ENCODE data around the gene TCFL5. TPM values are rescaled to one million over a fixed set of nuclear protein-coding genes. Genes with fewer than 3 reads are reported as not detected.

Gene TCFL5
- total RNA-seq, 1 experiment from 2014 or later = 19.1 TPM

DNA sequence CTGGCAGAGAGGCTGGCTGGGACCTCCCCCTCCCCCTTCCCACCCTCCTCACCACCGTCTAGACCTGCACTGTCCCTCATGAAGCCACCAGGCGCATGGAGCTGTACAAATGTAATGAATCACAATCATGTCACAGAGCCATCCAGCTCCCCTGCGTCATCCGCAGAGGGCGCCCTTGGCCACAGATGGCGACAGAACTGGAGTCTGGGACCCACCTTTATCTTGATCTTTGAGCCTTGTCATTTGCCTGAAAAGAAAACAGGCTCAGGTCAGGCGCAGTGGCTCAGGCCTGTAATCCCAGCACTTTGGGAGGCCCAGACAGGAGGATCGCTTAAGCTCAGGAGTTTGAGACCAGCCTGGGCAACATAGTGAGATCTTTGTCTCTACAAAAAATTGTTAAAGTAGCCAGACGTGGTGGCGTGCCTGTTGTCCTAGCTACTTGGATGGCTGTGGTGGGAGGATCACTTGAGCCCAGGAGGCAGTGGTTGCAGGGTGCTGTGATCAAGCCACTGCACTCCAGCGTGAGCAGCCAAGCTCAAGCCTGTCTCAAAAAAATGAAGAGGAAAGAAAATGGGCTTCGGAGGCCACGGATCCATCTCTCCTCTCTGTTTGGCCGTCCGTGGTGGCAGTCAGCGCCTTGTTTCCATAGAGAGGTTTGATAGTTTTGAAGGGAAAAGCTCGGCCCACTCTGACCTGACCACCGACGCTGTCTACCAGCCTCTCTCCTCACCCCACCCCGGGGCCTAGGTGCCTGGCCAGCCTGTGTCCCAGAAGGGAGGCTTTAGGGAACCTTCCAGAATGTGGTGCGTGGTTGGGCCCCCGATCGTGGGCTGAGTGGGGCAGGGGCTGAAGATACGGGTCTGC lies 38.6 kb downstream of the TCFL5 start:
- peak; percentile 80 for DNase-seq (ENCODE audit: low read depth)

DNA sequence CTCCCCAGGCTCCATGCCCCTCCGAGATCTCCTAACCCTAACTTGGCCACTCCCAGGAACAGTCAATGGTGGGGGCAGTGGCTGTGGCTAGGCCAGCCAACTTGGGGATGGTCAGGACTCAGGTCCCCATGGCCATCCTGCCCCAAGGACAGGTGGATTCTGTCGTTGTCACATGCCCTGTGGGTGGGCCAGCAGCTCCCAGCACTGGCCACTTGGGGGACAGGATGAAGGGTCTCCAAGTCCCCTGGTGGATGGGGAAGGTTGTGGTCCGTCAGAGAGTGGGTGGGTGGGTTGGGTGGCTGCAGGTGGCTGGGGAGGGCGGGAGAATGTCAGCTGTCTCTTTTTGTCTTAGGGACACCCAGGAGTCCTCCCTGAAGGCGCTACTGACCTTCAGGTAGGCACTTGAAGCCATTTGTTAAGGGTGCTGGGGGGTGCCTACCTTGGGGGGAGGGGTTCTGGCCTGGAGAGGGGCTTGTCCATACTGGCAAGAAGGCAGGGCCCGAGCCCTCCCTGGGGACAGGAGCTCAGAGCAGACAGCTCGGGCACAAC lies 39.3 kb downstream of the TCFL5 start:
- no peak for DNase-seq (ENCODE audit: low read depth)

DNA sequence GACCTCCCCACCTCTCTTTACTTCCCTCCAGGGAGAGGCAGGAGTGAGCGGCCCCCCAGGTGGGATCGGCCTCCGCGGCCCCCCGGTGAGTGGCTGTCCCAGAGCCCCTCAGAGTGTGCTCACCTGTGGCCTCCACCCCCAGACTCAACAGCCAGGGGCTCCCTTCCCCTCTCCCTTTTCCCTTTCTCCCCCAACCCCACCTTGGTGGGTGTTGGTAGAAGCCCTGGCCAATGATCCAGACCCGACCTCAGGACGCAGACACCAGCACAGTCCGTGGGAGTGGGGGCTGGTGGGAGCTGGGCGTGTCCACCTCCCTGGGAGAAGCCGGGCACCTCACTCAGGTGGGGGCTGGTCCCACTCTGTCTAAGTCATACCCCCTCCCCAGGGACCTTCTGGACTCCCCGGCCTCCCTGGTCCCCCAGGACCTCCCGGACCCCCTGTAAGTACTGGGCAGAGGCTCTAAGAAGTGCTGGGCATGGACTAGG lies 39.9 kb downstream of the TCFL5 start:
- DNase-seq (ENCODE audit: low read depth) = no peak

DNA sequence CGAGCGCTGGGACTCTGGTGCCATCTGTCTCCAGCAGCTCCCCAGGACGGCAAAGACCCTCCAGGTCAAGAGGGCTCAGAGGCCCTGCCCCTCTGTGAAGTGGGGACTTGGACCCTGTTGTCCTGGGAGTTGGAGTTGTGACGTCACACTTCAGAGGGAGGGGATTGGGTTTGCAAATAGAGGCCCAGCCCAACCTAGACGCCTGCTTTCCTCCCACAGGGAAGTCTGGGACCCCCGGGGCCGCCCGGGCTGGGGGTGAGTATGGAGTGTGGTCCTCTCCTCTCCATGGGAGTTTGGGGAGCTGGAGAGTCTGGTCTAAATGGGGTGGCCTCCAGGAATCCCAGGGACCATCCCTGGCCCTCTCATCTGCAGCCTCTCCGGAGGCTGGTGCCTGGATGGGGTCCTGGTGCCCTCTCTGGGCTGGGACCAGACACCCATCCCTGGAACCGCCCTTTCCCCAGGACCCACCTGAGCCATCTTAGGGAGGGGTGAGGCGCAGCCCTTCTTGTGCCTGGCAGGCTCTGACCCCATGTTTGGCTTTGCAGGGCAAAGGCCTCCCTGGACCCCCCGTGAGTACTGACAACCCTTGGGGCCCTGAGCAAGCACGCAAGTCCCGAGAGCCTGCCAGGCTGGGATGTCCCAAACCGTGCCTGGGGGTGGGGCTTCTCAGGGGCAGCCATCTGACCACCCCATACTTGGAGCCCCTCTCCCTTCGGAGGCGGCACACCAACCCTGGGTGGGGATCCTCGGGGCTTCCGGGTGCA lies 40.5 kb downstream of the TCFL5 start:
- DNase-seq (ENCODE audit: low read depth) = no peak

DNA sequence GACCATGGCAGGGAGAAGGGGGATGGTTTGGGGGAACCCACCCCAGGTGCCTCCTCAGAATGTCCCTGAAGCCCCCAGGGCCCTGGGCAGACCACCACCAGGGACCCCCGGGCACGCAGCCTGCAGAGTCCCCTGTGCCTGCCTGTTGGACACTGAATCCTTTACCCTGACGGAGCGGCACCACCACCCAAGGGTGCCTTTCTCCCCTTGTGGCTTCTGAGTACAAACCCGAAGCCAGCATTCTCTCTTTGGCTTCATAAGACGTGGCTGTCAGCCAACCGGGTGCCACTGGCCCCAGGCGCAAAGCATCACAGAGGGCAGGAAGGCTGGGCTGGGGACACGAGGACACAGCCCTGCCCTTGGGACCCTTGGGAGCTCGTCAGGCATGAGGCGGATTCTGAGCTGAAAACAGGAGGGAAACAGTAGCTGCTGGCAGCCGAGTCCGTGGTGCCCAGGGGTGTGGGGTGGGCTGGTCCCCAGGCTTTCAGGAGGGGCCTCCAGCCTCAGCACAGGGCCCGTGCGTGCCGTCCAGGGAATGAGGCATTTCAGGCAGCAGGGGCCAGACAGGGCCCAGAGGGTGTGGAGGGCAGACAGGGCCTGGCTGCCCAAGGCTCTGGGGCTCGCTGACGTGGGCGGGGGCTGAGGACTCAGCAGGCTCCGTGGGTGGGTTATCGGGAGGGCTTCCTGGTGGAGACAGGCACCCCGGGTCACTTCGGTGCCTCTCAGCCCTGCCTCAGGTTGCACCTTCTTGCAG lies 41.2 kb downstream of the TCFL5 start:
- no peak for DNase-seq (ENCODE audit: low read depth)

DNA sequence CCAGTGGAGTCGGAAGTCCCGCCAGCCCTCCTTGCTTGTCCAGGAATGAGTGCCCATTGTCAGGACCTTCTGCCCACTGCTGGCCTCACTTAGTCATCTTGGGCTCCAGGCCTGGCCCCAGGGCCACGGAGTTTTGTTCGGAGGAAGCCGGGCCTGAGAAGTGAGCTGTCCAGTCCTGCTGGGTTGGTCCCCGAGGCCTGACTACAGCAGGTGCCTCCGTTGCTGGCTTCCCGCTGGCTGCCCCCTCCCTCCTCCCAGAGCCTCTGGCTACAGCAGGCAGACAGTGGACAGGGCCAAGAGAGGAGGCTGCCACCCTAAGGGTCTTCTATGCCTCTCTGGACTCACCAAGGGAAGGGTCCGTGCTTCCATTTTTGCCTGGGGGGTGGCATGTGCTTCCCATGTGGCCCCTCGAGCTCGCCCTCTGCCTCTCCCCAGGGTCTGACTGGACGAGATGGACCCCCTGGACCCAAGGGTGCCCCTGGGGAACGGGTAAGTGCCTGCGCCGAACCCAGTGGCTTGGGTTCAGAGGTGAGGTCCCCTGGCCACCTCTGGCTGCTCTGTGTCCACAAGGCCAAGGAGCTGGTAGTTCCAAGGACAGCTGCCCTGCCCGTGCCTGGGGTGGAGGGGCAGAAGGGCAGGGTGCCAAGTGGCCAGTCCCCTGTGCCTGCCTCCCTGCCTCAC lies 42.0 kb downstream of the TCFL5 start:
- peak; percentile 88 for DNase-seq (ENCODE audit: low read depth)

DNA sequence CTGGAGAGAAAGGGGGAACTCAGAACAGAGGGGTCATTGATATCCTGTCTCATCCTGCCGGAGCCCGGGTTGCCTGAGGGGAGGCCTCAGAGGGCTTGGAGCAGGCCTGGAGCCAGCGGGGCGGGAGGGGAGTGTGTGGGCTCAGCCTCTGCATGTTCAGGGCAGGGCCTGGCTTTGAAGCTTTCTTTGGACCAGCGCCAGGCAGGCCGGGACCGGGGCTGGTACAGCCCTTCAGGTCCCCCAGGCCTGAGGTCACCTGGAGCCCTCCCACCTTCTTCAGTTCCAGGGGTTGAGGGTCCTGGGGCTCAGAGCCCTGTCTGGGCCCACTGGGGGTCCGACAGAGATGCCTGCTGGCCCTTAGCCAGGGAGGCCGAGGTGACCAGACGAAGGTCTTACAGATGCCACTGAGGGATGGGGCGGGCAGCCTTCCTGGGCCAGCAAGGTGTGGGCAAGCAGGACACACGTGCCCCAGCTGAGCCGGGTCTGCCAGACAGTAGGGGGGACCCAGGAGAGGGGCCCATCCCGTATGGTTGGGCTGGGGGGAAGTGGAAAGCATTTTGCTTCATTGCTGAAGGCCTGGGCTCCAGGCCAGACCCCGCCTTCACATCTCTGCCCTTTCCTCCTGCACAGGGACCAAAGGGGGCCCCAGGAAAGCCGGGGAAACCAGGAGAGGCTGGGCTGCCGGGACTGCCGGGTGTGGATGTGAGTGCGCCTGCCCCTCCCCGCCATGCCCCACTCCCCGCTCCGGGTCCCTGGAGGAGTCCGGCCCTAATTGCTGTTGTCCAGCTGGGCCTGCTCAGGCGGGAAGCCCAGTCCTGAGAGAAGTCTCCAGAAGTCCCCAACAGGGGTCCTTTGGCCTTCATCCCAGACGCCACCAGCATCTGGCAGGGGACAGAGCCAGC lies 42.8 kb downstream of the TCFL5 start:
- peak; percentile 72 for DNase-seq (ENCODE audit: low read depth)

DNA sequence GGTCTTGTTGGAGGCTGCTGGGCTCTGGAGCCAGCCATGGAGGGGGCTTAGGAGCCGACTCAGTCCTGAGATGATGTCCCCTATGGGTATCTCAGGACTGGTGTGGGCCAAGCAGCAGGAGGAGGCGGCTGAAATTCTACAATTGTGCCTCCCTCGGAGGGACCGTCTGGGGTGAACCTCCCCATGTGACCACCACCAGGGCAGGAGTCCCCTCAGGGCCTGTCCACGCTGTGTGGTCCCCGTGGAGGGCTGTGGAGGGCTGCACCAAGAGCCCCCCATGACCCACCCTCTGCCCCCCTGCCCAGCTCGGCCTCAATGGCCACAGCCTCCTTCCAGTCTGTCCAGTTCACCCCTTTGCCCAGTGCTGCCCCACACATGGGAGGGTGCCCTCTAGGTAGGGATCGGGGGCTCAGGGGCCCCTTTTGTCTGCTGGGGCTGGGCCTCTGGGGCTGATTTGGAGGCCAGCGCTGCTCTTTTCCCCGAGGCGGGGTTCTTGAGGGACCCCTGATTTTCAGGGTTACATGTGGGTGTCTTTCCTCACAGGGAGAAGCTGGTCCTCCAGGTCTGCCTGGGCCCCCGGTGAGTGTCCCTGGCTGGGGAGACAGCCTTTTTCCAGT lies 43.5 kb downstream of the TCFL5 start:
- no peak for DNase-seq (ENCODE audit: low read depth)

DNA sequence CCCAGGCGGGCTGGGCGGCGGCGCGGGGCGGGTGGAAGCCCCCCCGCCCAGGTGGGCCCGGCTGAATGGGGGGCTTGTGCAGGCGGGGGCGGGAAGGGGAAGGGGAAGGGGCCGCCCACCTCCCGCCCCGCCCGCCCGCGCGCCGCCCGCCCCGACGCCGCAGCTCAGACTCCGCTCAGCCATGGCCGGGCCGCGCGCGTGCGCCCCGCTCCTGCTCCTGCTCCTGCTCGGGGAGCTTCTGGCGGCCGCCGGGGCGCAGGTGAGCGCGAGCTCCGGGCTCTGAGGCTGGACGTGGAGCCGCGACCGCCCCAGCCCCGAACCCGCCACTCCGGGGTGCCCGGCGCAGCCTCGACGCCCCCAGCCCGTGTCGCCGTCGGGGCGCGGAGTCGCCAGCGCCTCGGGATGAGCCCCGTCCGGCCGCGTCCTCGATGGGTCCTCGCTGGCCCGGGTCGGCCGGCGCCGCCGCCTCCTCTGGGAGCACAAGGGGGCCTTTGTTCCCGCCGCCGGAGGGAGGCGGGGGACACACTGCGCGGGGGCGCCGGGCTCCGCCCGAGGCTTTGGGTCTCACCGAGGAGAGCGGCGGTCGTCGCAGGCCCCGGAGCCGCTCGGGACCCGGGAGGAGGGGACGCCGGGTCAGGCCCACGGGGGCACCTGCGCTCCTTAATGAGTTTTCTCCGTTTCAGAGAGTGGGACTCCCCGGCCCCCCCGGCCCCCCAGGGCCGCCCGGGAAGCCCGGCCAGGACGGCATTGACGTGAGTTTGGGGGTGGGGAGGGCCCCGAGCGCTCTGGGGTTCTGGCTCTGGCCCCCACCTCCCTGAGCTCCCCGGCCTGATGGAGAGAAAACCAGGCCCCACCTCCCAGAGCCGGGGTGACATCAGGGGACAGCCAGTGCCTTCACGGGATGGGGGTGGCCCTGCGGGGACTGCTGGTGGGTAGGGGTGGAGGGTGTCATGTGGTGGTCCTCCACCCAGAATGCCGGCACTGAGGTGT lies 44.4 kb downstream of the TCFL5 start, which contains the start of gene COL9A3:
Gene COL9A3, plus strand, starts transcription at position 167 of the 990 bp plus-strand sequence. Its CDS starts 15 bp downstream, at position 182.
- no peak for DNase-seq (ENCODE audit: low read depth)

DNA sequence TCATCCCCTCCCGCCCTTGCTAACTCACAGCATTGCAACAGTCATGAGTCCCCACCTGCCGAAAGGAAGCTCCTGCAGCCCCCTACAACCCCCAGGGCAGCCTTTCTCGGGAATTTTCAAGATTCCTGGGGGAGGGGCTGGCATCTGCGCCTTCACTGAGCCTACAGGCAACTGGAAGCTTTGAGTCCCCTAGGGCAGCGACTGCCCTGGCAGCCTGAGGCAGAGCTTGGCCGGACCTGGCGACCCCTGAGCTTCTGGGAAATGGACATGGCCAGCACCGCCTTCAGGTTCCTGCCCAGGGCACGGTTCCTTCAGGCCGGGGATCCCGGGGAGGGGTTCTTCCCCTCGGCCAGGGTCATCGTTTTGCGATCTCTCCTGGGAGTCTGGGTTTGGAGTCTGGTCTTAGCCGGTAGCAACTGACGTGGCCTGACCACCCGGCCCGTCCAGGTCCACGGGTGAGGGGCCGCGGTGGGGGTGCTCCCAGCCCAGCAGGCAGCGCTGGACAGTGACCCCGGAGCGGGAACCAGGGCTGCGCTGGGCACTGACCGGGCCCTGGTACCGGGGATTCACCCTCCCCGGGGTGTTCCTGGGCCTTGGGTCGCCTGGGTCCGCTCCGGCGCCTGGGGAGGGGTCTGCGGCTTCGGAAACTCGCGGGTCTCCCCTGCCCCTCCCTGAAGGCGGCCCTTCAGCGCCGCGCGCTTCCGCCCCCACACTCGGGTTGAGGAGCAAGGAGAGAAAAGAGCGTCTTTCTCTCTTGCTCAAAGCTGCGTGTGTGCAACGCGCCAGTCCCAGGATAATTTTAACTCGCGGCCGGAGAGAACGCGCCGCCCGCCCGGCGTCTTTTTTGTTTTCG lies 45.4 kb downstream of the TCFL5 start:
- peak; percentile 34 for DNase-seq (ENCODE audit: low read depth)

DNA sequence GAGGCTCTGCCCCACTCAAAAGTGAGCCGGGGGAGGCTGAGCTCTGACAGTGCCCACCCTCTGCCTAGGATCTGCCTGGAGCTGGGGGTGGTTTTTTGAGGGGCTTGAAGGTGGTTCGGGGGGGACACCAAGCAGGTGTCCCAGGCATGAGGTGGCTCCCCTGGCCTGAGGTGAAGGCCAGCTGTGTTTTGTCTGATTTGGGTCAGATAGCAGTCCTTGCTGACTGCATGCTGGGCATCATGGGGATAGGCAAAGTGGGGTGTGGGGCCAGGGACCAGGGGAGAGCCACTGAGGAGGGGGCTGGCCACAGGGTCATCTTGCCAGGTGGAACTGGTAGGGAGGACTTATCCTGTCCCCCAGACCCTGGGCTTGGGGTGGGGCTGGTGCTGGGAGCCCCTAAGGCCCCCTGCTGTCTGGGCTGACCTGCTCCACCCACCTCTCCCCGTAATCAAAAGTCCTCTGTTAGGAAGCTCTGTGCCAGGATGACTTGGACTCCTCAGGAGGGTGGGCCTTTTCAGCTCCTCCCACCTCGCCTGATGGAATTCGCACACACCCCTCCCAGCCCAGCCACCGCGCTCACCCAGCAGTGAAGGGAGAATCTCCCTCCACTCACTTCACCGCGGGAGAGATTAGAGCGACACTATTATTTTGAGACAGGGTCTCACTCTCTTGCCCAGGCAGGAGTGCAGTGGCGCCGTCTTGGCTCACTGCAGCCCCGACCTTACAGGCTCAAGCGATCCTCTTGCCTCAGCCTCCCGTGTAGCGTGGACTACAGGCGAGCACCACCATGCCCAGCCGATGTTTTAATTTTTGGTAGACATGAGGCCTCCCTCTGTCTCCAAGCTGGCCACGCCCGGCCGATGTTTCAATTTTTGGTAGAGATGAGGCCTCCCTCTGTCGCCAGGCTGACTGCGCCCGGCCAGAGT lies 46.3 kb downstream of the TCFL5 start:
- peak; percentile 58 for DNase-seq (ENCODE audit: low read depth)

DNA sequence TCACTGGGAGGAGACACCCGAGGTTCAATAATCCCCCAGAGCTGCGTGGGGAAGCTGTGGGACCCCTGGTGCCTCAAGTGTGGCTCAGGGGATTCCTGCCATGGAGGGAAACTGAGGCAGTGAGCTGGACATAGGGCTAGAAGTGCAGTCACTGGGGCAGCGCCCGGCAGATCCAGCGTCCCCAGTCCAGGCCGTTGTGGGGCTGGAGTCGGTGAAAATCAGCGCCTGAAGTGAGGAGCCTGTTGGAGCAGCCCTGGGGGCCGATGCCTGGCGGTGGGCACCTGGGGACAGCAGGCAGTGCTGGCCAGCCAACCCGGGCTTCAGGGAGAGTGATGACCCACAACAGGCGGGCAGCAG lies 46.9 kb downstream of the TCFL5 start:
- DNase-seq (ENCODE audit: low read depth) = no peak

DNA sequence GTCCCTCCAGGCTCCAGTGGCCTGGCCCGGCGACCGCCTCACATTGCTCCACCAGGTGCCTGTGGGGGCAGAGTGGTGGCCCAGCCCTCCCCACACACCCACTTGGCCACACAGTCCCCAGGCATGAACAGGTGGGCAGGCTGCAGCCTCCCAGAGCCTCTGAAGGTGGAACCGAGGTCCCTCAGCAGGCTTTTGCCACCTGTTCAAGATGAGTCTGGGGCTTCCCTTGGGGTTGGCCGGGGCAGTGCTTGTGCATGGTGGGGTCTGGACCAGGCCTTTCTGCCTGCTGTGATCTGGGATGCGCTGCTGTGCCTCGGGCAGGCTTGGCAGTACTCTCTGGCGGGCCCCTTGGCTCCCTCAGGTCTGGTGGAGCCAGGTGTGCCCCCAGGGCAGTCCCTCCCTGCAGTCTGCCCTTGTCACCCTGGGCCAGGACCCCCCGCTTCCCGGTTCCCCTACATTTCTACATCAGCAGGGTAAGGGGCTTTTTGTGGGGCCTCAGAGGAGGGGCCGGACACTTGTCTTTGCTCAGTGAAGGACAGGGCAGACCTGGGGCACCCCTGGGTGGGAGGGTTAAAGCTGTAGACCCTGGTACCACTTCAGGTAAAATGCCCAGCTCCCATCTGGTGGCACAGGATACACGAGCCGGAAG lies 47.4 kb downstream of the TCFL5 start:
- DNase-seq (ENCODE audit: low read depth) = no peak

DNA sequence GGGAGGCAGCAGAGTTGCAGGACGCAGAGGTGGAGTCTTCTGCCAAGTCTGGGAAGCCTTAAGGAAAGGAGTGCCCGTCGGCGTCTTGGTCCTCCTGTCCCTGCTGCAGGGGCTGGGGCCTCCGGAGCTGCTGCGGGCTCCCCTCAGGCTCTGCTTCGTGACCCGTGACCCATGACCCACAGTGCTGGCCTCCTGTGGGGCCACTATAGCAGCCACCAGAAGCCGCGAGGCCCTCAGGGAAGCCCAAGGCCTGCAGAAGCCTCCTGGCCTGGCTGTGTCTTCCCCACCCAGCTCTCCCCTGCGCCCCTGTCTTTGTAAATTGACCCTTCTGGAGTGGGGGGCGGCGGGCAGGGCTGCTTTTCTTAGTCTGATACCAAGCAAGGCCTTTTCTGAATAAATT lies 48.0 kb downstream of the TCFL5 start:
- DNase-seq (ENCODE audit: low read depth) = no peak

DNA sequence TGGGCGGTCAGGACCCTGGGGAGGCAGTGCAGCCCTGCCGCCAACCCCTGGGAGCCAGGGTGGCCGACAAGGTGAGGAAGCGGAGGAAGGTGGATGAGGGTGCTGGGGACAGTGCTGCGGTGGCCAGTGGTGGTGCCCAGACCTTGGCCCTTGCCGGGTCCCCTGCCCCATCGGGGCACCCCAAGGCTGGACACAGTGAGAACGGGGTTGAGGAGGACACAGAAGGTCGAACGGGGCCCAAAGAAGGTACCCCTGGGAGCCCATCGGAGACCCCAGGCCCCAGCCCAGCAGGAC lies 48.8 kb downstream of the TCFL5 start:
- DNase-seq (ENCODE audit: low read depth) = no peak
